HG03064 (cell line): Measurements from ENCODE around the gene CNTNAP2.
"Not testable (repeated sequence)": the region's sequence is repeated elsewhere in the genome, so short reads cannot be mapped to it uniquely, and the experiment has no call there.

ENCODE experiments used
- ATAC-seq: cut with Tn5 transposase; IDR thresholded peaks from one replicate; pipeline ENCODE4 v1.9.1; 2021; ENCODE audit warnings: low read depth; ENCODE audit not compliant: unreplicated experiment

The CNTNAP2 gene

DNA sequence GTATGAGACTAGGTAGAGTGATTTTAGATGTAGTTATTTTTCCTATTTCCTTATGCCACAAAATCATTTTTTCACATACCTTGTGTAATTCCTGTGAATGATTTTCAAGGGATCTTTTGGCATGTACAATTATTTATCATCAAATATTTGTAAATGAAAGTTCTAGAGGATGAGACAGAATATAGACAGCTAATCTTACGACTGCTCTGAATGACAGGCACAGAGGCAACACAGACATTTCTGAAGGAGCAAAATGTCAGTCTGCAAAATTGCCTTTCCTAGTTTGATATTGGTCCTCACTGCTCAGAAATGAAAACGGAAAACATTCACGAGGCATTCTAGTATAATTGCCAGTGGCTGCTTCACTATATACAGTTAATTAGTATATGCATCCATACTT is 1663.3 kb downstream of the CNTNAP2 start:
- ATAC-seq = no peak

DNA sequence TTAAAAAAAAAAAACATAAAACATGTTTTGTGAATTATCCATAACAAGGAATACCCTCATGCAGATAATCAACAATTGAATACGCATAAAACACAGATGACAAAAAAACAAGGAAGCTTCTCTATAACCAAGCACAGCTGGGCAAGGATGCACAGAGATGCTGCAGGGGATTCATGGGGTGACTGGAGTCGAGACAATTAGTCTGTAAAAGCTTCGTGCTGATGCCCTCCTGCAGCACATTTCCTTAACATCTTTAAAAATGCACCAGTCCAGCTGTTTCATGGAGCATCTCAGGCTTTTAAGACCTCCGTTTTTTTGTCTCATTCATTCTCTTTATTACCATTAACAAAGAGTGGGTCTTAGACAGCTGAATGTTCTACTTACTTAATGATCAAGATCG is 1680.0 kb downstream of the CNTNAP2 start:
- no peak for ATAC-seq

DNA sequence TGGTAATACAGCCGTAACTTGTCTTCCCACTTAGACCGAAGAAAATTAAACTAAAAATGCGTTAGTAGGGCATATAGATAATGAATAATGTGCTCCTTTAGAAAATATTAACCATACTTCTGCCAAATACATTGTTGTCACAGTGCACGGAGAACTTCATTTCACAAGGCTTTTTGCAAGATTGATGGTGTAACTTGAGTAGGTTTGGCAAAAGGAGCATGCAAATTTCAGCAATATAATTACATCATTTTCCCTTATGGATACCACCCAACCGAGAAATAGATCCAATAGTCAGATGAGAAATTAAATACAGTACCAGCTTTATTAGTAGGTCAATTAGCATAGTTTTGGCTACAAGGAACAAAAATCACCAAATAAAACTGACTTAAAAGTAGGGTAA is 1681.4 kb downstream of the CNTNAP2 start:
- no peak for ATAC-seq

GRCh38 chr7:147801762-147802161 is 1685.2 kb downstream of the CNTNAP2 start:
- not testable (repeated sequence) for ATAC-seq

DNA sequence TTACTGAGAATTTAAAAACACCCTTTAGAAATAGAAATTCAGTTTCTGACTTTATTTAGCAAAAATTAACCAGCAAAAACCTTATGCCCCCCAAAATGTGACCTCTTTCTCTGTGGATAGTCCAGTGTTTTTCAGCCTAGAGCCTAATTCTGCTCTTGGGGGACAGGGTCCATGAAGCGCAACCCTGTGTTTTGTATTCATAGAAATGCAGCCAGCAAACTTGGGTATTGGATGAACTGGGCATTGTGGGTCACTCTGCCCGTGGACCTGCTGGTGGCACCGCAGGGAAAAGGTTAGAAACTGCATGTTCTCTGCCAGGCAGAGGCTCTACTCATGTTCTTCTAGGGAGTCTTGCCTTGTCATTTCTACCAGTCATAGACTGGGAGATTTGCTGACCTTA is 1686.5 kb downstream of the CNTNAP2 start:
- ATAC-seq = no peak

DNA sequence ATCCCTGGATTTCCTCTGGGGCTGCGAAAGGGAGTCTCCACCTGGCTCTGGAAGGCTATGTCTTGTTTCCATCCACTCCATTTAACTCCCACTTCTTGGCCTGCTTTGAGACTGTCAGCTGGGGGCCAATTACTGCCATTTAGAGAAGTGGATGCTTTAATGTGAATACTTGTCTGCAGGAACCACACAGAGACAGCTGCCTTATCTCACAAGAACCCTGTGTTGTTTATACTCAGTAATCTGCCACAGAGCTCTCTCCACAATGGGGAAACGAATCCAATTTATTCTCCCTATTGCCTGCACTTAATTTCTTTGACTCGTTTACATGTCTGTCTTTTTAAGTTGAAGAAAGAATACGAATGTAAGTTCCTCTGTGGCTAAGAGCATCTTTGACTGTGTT is 1687.0 kb downstream of the CNTNAP2 start:
- no peak for ATAC-seq

DNA sequence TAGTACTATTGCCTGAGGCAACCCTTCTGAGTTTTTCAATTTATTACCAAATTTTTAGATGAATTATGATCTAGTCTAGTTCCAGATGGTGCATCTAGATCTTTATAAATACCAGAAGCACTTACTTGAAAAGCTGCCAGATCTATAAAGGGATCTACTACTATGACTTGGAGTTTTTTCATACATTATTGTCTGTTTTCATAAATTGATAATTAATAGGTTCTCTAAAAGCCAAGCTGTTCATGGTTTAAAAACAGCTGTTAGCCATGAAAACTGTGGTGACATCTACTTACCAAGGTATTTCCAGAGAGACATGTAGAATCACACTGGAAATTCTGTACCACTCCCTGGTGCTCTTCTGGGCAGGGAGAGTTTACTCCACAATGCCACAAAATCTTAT is 1687.4 kb downstream of the CNTNAP2 start:
- ATAC-seq = no peak

DNA sequence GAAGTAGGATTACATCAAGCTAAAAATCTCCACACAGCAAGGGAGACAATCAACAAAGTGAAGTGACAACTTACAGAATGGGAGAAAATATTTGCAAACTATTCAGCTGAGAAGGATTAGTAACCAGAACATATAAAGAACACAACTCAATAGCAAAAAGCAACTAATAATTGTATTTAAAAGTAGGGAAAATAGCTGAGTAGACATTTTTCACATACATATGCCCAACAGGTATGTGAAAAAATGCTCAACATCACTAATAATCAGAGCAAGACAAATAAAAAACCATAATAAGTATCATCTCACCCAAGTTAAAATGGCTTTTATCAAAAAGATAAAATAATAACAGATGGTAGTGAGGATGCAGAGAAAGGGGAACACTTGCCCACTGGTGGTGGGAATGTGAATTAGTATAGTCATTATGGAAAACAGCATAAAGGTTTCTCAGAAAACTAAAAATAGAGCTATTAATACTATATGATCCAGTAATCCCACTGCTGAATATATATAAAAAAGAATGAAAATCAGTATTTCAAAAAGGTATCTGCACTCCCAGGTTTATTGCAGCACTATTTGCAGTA is 1689.5 kb downstream of the CNTNAP2 start:
- ATAC-seq = no peak

DNA sequence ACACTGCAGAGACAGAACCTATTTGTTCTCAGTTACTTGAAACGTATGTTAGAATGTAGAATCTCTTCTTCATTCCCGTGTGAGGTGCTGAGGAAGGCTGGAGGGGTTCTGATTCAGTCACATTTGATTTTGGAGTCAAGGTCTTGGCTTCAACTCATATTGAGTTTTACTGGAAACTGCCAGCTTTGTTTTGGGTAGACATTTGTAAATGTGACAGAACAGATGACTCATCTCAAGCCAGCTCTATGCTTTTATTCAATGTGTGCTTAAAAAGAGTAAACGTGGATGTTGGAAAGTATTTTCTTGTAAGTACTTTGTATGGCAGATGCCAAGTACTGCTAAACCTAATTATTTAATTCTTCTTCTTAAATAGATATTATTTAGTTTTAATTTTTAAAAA is 1693.2 kb downstream of the CNTNAP2 start:
- ATAC-seq = no peak

DNA sequence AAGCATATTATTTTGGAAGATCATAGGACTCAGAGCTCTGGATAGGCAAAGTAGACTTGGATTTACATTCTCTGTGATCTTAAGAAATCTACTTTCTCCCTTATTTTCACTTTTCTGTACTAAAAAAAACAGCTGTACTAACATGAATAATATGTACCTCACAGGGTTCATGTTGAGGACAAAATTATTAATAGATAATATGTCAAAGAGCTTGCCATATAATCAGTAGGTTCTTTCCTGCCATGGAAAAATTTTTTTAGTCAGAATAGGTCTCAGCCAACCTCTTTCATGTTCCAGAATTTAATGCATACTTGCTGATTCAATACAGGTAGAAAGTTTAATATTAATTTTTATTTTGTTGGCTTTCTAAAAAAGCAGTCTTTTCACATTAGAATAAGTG is 1693.7 kb downstream of the CNTNAP2 start:
- ATAC-seq = no peak

GRCh38 chr7:147811923-147812322 is 1695.3 kb downstream of the CNTNAP2 start:
- ATAC-seq = no peak

DNA sequence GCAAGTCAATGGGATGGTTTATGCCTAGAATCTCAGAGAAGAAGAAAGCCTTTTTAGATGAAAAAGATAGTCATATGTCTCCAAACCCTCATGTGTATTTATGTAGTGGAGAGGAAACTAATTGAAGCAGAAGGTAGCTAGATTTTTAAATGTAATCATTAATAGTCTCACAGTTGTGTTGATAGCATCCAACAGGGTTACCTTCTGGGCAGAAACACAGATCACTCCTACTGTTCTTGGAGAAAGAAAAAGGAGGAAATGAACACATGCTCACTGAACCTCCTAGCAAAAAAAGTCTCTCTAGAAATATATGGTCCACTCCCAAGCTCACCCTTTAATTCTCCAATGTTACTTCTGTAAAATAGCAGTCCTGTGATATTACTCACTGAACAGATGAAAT is 1696.7 kb downstream of the CNTNAP2 start:
- no peak for ATAC-seq

DNA sequence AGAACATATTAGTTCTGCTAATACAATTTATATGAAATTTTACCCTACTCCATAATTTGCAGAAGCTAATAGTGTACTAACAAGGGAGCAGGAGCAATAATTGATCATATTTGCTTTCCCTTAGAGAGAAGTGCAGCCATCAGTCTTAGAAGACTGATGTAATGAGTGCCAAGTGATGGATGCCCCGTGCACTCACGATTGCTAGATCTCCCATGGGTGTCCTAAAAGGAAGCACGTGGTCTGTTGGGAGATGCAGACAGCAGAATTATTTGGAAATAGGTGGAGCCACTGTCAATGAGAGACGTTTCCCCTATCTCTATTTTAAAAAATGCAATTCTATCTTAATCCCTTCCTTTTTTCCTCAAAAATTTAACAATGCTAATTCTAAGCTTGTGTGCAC is 1701.7 kb downstream of the CNTNAP2 start:
- ATAC-seq = no peak

DNA sequence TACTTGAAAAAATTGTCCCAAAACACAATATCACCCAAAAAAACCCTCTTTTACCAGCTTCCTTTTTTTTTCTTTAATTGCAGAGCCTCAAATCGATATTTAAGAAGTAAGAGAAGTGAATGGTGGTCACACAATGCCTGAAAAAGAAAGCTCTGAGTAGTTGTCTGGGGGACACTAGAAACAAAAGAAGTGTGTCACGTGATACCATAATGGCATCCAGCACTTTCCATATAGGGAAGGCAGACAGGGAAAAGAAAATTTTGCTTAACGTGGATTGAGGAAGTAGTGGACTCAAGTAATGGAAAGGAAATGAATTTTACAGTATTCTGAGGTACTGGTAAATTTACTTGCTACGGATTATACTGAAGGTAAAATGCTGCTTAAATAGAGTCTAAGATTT is 1708.1 kb downstream of the CNTNAP2 start:
- no peak for ATAC-seq

- no peak for ATAC-seq
Measured at GRCh38 chr7:147829016-147829415, 1712.4 kb downstream of the CNTNAP2 start.

DNA sequence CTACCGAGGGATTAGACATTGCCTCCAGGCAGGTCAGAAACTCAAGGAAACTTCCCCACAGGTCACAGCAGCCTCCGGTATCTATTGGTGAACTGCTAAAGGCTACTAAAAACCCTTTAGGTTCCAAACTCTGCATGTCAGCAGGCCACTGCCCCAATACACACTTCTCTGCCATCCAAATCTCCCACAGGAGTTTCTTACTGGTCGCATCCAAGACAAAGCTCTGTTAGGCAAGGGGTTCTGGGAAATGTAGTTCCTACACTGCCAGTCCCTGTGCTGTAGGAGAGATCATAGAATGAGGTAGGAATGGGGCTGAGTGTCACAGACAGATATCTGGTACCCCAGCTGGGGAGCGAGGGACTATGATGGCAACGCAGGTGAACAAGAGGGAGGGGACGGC is 1717.0 kb downstream of the CNTNAP2 start:
- ATAC-seq = no peak

GRCh38 chr7:147833970-147834369 is 1717.4 kb downstream of the CNTNAP2 start:
- no peak for ATAC-seq

- ATAC-seq = no peak
Measured at GRCh38 chr7:147852833-147853232, 1736.2 kb downstream of the CNTNAP2 start.

- no peak for ATAC-seq
Measured at GRCh38 chr7:147857152-147858140, 1740.8 kb downstream of the CNTNAP2 start.

- no peak for ATAC-seq
Measured at GRCh38 chr7:147858421-147858820, 1741.8 kb downstream of the CNTNAP2 start.

- ATAC-seq = no peak
Measured at GRCh38 chr7:147859033-147859432, 1742.4 kb downstream of the CNTNAP2 start.

DNA sequence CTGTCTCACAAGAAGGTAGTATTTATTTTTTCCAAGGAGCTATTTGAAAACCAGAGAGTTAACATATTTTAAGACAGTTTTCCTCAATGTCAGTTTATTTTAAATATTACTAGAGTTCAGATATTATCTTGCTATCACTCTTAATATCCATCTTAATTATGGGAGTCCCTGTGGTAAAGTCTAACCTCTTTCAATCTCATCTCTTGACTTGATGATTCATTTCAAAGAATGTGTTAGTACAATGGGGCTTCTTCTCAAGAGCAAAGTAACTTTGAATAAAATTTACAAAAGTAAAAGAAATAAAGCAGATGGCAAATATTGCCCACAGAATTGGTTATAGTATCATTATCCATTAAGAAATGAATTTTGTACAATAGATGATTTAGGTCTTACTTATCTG is 1742.9 kb downstream of the CNTNAP2 start:
- no peak for ATAC-seq
